ENCODE data around the gene KYNU.

GRCh38 chr2:142992840-142993239 lies 115.4 kb downstream of the KYNU start:
- TF ChIP-seq EZH2 (IDR thresholded peaks at IDR 0.05; ENCODE audit: insufficient read depth, poor library complexity, severe bottlenecking) (no peak), EZH2phosphoT487 (IDR thresholded peaks at IDR 0.05; ENCODE audit: insufficient read depth, low read depth) (no peak)
